ENCODE data around the gene KIF5C. TPM values are rescaled to one million over a fixed set of nuclear protein-coding genes. Genes with fewer than 3 reads are reported as not detected.
"Not testable (repeated sequence)": the region's sequence is repeated elsewhere in the genome, so short reads cannot be mapped to it uniquely, and the experiment has no call there.

KIF5C gene
- total RNA-seq, 1 experiment from 2014 or later, result 24.0 TPM

- DNase-seq, result no peak
- no peaks in the 10 kb centered on the region for H3K27me3 ChIP-seq (ENCODE audit: control insufficient read depth, insufficient read depth, low read length)
- H3K4me3 ChIP-seq (ENCODE audit: insufficient read depth, low read depth, low read length), result no peak overlapping the region
- peaks cover 2% of the 10 kb centered on the region for H3K36me3 ChIP-seq (replicated peaks; ENCODE audit: control insufficient read depth, insufficient read depth, low read length)
These were observed 94.6 kb downstream of the KIF5C start for GRCh38 chr2:148969659-148970061.

DNA sequence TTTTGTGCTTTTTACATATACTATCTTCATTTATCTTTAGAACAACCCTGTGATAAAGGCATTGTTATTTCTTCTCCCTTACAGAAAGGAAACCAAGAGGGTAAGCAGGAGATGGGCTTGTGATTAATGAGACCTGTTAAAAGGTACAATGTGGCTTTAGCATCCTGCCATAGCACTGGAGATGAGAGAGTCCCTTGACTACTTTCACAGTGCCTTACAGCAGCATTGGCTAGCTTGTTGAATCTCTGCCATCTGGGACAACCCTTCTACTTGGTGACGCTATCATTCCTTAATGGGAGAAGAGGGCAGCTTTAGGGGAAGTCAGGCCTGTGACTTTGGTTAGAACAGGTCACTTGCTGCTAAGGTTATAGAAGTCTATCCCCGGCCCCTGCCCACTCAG lies 95.4 kb downstream of the KIF5C start:
- no peak overlapping the region for H3K4me3 ChIP-seq (ENCODE audit: insufficient read depth, low read depth, low read length)
- H3K27me3 ChIP-seq (ENCODE audit: control insufficient read depth, insufficient read depth, low read length), result no peaks in the 10 kb centered on the region
- no peak for DNase-seq
- H3K36me3 ChIP-seq (replicated peaks; ENCODE audit: control insufficient read depth, insufficient read depth, low read length), result peaks cover 2% of the 10 kb centered on the region

GRCh38 chr2:148971547-148971946 lies 96.5 kb downstream of the KIF5C start:
- H3K36me3 ChIP-seq (replicated peaks; ENCODE audit: control insufficient read depth, insufficient read depth, low read length), result no peaks in the 10 kb centered on the region
- no peak for DNase-seq
- H3K27me3 ChIP-seq (ENCODE audit: control insufficient read depth, insufficient read depth, low read length), result no peaks in the 10 kb centered on the region
- no peak overlapping the region for H3K4me3 ChIP-seq (ENCODE audit: insufficient read depth, low read depth, low read length)

GRCh38 chr2:148974095-148974494 lies 99.1 kb downstream of the KIF5C start:
- peak; percentile 20 for DNase-seq
- no peaks in the 10 kb centered on the region for H3K36me3 ChIP-seq (replicated peaks; ENCODE audit: control insufficient read depth, insufficient read depth, low read length)
- no peaks in the 10 kb centered on the region for H3K27me3 ChIP-seq (ENCODE audit: control insufficient read depth, insufficient read depth, low read length)
- no peak overlapping the region for H3K4me3 ChIP-seq (ENCODE audit: insufficient read depth, low read depth, low read length)

GRCh38 chr2:148978026-148978685 lies 103.1 kb downstream of the KIF5C start:
- Histone ChIP-seq H3K4me3 (ENCODE audit: insufficient read depth, low read depth, low read length) (no peak overlapping the region), H3K36me3 (replicated peaks; ENCODE audit: control insufficient read depth, insufficient read depth, low read length) (0 out of 2 replicates have a peak, but pooled peaks cover 2% of the 10 kb centered on the region), H3K27me3 (ENCODE audit: control insufficient read depth, insufficient read depth, low read length) (no peaks in the 10 kb centered on the region)
- DNase-seq, result peak; percentile 25

- H3K36me3 ChIP-seq (replicated peaks; ENCODE audit: control insufficient read depth, insufficient read depth, low read length), result 0 out of 2 replicates have a peak, but pooled peaks cover 2% of the 10 kb centered on the region
- no peaks in the 10 kb centered on the region for H3K27me3 ChIP-seq (ENCODE audit: control insufficient read depth, insufficient read depth, low read length)
- no peak overlapping the region for H3K4me3 ChIP-seq (ENCODE audit: insufficient read depth, low read depth, low read length)
- DNase-seq, result no peak
These were observed 103.7 kb downstream of the KIF5C start for GRCh38 chr2:148978706-148979105.

DNA sequence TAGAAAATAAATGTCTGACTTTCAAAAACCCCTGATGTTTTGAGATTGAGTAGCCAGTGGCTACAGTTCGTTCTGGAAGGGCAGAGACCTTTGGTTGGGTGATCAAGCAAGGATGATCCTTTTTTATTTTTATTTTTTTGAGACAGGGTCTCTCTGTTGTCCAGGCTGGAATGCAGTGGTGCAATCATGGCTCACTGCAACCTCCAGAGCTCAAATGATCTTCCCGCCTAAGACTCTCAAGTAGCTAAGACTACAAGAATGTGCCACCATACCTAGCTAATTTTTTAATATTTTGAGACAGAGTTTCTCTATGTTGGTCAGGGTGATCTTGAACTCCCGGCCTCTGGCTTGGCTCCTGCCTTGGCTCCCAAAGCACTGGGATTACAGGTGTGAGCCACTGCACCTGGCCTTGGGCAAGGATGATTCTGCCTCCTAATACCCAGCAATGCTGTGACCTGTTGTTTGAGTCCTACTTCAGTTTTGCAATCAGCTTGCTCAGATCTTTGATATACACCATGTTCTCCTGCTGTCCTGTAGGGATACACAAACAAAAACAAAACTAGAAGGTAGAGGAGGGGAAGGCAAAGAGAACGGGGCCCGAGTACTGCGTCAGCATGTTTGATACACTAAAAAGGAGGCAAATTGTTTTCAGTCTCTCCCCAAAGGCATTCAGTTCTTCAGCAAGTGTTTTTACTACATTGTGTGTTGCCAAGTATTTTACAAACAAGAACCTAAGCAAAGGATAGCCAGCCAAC lies 104.3 kb downstream of the KIF5C start:
- no peak overlapping the region for H3K4me3 ChIP-seq (ENCODE audit: insufficient read depth, low read depth, low read length)
- H3K27me3 ChIP-seq (ENCODE audit: control insufficient read depth, insufficient read depth, low read length), result no peaks in the 10 kb centered on the region
- DNase-seq, result no peak
- H3K36me3 ChIP-seq (replicated peaks; ENCODE audit: control insufficient read depth, insufficient read depth, low read length), result 0 out of 2 replicates have a peak, but pooled peaks cover 2% of the 10 kb centered on the region

- DNase-seq, result peak; percentile 22
- H3K27me3 ChIP-seq (ENCODE audit: control insufficient read depth, insufficient read depth, low read length), result no peaks in the 10 kb centered on the region
- 0 out of 2 replicates have a peak, but pooled peaks cover 2% of the 10 kb centered on the region for H3K36me3 ChIP-seq (replicated peaks; ENCODE audit: control insufficient read depth, insufficient read depth, low read length)
- H3K4me3 ChIP-seq (ENCODE audit: insufficient read depth, low read depth, low read length), result no peak overlapping the region
These were observed 104.9 kb downstream of the KIF5C start for GRCh38 chr2:148979919-148980277.

- not testable (repeated sequence) for H3K4me3 ChIP-seq (ENCODE audit: insufficient read depth, low read depth, low read length)
These were observed 105.5 kb downstream of the KIF5C start for GRCh38 chr2:148980496-148980895.

DNA sequence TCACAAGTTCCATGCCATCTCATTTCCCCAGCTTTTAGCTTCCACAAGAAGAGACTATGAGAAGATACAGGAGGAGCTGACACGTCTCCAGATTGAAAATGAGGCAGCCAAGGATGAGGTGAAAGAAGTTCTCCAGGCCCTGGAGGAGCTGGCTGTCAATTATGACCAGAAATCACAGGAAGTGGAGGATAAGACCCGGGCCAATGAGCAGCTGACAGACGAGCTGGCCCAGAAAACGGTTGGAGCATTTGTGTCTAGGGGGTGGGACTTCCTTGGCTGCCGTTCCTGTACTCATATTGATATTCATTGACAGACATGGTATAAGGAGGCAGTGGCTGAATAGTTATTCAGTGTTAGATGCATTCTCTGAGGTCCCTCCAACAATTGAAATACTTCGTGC lies 106.3 kb downstream of the KIF5C start:
- DNase-seq, result no peak
- H3K36me3 ChIP-seq (replicated peaks; ENCODE audit: control insufficient read depth, insufficient read depth, low read length), result 0 out of 2 replicates have a peak, but pooled peaks cover 2% of the 10 kb centered on the region
- H3K27me3 ChIP-seq (ENCODE audit: control insufficient read depth, insufficient read depth, low read length), result no peaks in the 10 kb centered on the region
- H3K4me3 ChIP-seq (ENCODE audit: insufficient read depth, low read depth, low read length), result no peak overlapping the region

More at GRCh38 chr2:148980496-148980895, 105.5 kb downstream of the KIF5C start:
- not testable (repeated sequence) for H3K27me3 ChIP-seq (ENCODE audit: control insufficient read depth, insufficient read depth, low read length); H3K36me3 ChIP-seq (replicated peaks; ENCODE audit: control insufficient read depth, insufficient read depth, low read length); DNase-seq

- no peaks in the 10 kb centered on the region for H3K27me3 ChIP-seq (ENCODE audit: control insufficient read depth, insufficient read depth, low read length)
- 0 out of 2 replicates have a peak, but pooled peaks cover 2% of the 10 kb centered on the region for H3K36me3 ChIP-seq (replicated peaks; ENCODE audit: control insufficient read depth, insufficient read depth, low read length)
- no peak for DNase-seq
- H3K4me3 ChIP-seq (ENCODE audit: insufficient read depth, low read depth, low read length), result no peak overlapping the region
These were observed 106.8 kb downstream of the KIF5C start for GRCh38 chr2:148981781-148982180.

DNA sequence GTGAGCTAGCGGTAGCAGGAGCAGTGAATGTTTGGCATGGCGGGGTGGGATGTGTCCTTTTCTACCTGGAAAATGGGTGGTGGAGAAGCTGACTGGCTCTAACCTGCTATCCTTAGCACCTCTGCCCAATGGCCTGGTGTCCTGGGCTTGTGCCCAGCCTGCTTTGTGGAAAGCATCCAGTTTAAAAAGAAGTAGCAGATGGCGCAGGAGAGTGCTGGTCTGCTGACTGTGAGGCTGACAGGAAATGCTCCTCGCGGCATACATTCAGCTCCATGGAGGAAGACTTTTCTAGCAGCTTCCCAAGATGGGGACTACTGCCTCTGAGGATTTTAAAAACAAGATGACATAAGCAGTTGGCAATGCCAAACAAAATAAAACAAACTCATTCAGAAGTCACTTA lies 107.3 kb downstream of the KIF5C start:
- 0 out of 2 replicates have a peak, but pooled peaks cover 2% of the 10 kb centered on the region for H3K36me3 ChIP-seq (replicated peaks; ENCODE audit: control insufficient read depth, insufficient read depth, low read length)
- no peaks in the 10 kb centered on the region for H3K27me3 ChIP-seq (ENCODE audit: control insufficient read depth, insufficient read depth, low read length)
- no peak for DNase-seq
- H3K4me3 ChIP-seq (ENCODE audit: insufficient read depth, low read depth, low read length), result no peak overlapping the region

- Histone ChIP-seq H3K27me3 (ENCODE audit: control insufficient read depth, insufficient read depth, low read length) (no peaks in the 10 kb centered on the region), H3K4me3 (ENCODE audit: insufficient read depth, low read depth, low read length) (no peak overlapping the region), H3K36me3 (replicated peaks; ENCODE audit: control insufficient read depth, insufficient read depth, low read length) (0 out of 2 replicates have a peak, but pooled peaks cover 2% of the 10 kb centered on the region)
- no peak for DNase-seq
These were observed 108.9 kb downstream of the KIF5C start for GRCh38 chr2:148983896-148984295.

GRCh38 chr2:148984449-148984848 lies 109.4 kb downstream of the KIF5C start:
- H3K27me3 ChIP-seq (ENCODE audit: control insufficient read depth, insufficient read depth, low read length), result no peaks in the 10 kb centered on the region
- no peaks in the 10 kb centered on the region for H3K36me3 ChIP-seq (replicated peaks; ENCODE audit: control insufficient read depth, insufficient read depth, low read length)
- DNase-seq, result no peak
- H3K4me3 ChIP-seq (ENCODE audit: insufficient read depth, low read depth, low read length), result no peak overlapping the region

GRCh38 chr2:148987286-148987685 lies 112.3 kb downstream of the KIF5C start:
- Histone ChIP-seq H3K27me3 (ENCODE audit: control insufficient read depth, insufficient read depth, low read length) (no peaks in the 10 kb centered on the region), H3K4me3 (ENCODE audit: insufficient read depth, low read depth, low read length) (no peak overlapping the region), H3K36me3 (replicated peaks; ENCODE audit: control insufficient read depth, insufficient read depth, low read length) (peaks cover 4% of the 10 kb centered on the region)
- DNase-seq, result no peak

Data from H7 (cell line).